CD4-positive, alpha-beta T cell treated with Interleukin-15 for 1 hour (primary cell): Measurements from ENCODE around the gene FLRT1.

Experiments used
- DNase-seq: peaks from one replicate; pipeline ENCODE4 v3.0.0-alpha.2; 2020

The FLRT1 gene, protein sequence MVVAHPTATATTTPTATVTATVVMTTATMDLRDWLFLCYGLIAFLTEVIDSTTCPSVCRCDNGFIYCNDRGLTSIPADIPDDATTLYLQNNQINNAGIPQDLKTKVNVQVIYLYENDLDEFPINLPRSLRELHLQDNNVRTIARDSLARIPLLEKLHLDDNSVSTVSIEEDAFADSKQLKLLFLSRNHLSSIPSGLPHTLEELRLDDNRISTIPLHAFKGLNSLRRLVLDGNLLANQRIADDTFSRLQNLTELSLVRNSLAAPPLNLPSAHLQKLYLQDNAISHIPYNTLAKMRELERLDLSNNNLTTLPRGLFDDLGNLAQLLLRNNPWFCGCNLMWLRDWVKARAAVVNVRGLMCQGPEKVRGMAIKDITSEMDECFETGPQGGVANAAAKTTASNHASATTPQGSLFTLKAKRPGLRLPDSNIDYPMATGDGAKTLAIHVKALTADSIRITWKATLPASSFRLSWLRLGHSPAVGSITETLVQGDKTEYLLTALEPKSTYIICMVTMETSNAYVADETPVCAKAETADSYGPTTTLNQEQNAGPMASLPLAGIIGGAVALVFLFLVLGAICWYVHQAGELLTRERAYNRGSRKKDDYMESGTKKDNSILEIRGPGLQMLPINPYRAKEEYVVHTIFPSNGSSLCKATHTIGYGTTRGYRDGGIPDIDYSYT

DNA sequence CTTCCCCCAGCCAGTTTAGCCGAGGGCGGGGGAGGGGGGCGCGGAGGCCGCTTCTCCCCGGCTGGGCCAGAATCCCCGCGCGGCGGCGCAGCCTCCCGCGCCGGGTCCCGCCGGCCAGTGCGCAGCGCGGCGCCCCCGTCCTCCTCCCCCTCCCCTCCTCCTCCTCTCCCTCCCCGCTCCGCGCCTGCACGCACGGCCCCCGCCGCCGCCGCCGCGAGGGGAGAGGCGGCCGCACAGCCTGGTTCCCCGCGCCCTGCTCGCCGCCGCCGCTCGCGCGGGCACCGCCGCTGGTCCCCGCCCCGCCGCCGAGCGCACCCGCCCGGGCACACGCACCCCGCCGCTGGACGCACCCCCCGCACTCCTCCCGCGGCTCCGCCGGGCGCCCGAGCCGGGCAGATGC is at the start of gene FLRT1:
TSS of gene FLRT1 (plus strand) at position 356 of the 400 bp plus-strand sequence. CDS start 80,337 bp downstream, outside the sequence.
- no peak for DNase-seq

DNA sequence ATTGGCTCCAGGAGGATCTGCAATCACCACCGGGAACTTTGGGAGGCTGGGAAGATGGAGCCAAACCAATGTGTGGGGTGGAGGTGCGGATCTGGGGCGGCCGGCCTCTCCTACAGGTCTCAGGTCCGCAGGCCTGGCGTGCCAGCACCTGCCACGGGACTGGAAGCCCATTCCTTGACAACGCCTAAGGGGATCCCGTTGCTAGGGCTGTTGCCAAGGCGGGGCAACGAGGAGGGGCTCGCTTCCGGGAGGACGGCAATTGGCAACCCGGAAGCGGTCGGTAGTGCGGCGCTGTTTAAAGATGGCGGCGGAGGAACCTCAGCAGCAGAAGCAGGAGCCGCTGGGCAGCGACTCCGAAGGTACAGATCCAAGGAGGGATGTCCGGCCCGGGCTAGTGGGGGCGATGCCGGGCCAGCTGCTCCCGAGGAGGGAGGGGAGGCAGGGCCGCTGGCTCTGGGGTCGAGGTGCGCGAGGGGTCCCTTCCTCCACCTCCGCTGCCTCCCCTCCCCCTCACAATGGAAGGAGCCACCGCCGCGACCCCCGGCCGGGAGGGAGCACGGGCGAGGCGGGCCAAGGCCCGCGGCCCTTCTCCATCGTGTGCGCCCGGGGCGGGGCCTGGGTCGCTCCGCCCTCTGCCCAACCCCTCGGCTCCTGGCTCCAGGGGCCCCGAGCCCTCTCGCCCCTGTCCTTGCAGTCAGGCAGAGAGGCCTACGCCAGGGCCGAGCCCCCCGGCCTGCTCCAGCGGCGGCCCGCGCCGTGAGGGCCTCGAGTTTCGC is 49.4 kb upstream of the FLRT1 start, which contains the start of gene OTUB1:
TSS of gene OTUB1 (plus strand) at position 283 of the 776 bp plus-strand sequence. CDS start at position 302, 19 bp downstream.
- DNase-seq: peak; percentile 88

GRCh38 chr11:63986932-63987513 is 48.7 kb upstream of the FLRT1 start:
- DNase-seq: no peak

GRCh38 chr11:63991558-63991957 is 44.2 kb upstream of the FLRT1 start:
- DNase-seq: no peak

GRCh38 chr11:63993100-63993499 is 42.6 kb upstream of the FLRT1 start:
- no peak for DNase-seq

GRCh38 chr11:63993993-63994392 is 41.7 kb upstream of the FLRT1 start:
- no peak for DNase-seq

- no peak for DNase-seq
Observed at GRCh38 chr11:63996512-63996911, 39.2 kb upstream of the FLRT1 start.

DNA sequence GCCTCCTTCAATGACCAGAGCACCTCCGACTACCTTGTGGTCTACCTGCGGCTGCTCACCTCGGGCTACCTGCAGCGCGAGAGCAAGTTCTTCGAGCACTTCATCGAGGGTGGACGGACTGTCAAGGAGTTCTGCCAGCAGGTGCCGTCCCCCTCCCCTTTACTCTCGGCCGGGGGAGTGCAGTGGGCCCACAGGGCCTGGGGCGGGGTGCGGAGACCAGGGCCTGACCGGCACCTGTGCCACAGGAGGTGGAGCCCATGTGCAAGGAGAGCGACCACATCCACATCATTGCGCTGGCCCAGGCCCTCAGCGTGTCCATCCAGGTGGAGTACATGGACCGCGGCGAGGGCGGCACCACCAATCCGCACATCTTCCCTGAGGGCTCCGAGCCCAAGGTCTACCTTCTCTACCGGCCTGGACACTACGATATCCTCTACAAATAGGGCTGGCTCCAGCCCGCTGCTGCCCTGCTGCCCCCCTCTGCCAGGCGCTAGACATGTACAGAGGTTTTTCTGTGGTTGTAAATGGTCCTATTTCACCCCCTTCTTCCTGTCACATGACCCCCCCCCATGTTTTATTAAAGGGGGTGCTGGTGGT is 38.5 kb upstream of the FLRT1 start:
- DNase-seq: no peak

GRCh38 chr11:63997801-63998337 is 37.9 kb upstream of the FLRT1 start:
- DNase-seq: no peak

GRCh38 chr11:63998558-63999348 is 37.0 kb upstream of the FLRT1 start:
- no peak for DNase-seq

GRCh38 chr11:63999349-64000025 is 36.2 kb upstream of the FLRT1 start:
- peak; percentile 54 for DNase-seq

GRCh38 chr11:64000026-64000739 is 35.5 kb upstream of the FLRT1 start:
- DNase-seq: peak; percentile 76

DNA sequence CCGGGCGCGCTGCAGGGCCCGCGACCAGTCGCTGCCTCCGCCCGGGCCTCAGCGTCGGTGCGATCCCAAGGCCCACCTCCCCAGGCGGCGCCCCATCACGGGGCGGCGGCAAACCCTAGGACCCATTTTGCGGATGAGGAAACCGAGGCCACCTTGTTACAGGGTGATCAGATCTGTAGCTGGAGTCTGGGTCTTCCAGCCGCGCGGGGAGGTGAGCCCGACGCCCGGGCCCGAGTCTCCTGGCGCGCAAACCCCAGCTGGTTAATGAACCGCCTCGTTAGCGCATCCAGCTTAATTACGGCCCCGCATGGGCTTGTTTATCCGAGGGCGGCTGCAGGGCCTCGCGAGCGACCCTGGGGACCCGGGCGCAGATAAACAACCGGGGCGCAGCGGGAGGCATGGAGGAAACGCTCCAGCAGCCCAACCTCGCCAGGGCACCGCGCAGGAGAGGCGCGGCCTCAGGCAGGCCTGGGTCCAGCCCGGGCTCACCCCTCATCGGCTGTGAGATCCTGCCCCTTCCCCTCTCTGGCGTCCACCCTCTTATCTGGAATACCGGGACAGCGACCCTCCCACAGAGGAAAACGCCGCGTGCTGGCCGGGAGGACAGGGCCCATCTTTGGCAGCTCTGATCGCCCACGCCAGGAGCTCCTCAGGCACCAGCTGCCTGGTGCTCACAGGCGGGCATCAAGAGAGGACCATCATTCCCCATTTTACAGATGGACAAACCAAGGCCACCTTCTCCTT is 34.8 kb upstream of the FLRT1 start:
- DNase-seq: no peak

DNA sequence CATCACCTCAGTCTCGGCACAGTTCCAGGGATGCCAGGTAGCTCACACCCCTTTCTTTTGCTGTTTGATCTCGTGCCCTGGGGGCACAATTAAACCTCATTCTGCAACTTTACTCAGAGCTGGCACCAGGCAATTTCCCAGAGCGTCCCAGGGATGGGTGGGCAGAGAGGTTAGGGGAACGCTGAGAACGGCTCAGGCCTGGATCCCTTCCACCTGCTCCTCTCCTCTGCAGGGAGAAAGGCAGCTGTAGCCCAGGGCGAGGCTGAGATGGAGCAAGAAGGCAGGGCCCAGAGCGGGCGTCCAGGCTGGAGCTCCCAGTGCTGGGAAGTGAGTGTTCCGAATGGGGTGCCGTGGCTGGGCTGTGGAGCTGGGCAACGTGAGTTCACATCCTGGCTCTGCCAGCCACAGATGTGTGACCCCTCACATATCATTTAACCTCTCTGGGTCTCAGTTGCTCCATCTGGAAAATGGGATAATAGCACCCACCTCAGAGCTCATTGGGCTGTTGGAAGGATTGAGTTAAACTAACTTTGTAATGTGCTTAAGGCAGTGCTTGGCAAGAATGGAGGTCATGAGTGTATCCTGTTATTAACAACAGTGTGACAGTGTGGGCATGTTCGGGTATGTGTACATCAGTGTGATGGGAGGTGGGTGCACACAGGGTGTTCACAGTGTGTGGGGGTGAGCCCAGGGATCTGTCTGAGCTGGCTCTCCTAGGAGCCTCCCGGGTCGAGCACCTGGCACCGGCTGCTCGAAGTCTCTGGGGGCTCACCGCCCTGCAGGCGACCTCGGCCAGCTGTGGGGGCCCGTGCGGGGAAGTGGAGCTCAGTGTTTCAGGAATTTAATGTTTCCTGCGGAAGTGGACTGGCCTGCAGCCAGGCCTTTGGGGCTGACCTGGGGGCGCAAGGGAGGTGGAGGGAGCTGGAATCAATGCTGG is 34.0 kb upstream of the FLRT1 start:
- DNase-seq: no peak

DNA sequence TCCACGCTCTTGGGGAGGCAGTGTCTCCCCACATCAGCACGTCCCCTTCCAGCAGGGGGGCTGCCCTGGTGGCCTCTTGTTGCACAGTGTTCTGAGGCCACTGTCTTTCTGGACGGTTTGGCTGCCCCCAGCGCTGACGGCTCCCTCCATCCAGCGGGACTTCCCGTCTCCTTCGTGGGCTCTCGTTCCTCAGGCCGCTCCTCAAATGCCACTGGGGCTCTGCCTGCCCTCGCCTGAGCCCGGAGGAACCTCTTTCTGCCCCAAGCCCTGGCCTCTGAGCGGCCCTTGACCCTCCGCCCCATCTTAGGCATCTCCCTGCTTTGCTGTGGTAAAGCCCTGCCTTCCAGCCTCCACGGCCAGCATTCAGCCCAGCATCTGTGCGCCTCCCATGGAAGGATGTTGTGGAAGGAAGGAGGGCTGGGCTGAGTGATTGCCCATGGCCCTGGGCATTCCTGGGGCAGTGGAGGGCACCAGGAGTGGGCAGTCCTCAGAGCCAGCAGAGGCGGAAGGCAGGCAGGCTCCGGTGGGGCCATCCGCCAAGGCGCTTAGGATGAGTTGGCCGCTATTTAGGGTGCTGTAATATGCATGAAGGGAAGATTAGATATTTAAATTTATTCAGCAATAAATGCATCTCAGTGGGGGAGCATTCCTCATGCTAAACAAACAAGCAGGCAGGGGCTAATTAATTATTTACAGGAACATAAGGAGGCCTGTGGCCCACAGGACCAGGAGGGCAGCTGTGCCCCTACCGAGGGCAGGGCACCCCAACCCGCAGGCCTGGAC is 31.7 kb upstream of the FLRT1 start:
- DNase-seq: no peak

DNA sequence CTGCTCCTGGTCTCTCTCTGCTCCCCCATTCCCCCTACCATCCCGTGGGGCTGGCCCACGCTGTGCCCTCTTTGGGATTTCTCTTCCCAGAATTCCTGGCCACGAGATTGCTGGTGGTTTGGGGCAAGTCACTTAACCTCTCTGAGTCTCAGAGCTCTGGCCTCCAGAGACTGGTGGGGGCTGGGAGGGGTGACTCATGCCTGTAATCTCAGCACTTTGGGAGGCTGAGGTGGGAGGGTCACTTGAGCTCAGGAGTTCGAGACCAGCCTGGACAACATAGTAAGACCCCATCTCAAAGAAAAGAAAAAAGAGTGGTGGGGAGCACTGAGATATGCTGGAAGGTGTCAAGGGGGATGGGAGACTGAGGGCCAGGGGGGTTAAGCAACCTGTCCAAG is 31.1 kb upstream of the FLRT1 start:
- no peak for DNase-seq

DNA sequence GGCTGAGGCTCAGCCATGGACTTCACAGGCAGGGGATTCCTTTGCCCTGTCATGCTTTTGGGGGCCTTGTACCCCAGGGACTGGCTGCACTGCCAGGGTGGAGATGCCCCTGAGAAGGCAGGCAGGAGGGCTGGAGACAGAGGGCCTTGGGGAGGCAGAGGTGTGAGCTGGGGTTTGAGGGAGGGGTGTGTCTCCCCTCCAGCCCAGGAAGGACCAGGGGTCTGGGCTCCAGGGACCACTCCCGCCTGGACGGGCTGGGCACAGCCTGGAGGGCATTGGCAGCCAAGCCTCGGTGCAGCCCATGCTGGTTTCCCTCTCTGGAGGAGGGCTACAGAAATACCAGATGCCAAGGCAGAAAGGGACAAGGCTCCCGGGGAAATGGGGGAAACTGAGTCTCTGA is 30.0 kb upstream of the FLRT1 start:
- no peak for DNase-seq
